Measurements from ENCODE around the gene OR8I2.

DNA sequence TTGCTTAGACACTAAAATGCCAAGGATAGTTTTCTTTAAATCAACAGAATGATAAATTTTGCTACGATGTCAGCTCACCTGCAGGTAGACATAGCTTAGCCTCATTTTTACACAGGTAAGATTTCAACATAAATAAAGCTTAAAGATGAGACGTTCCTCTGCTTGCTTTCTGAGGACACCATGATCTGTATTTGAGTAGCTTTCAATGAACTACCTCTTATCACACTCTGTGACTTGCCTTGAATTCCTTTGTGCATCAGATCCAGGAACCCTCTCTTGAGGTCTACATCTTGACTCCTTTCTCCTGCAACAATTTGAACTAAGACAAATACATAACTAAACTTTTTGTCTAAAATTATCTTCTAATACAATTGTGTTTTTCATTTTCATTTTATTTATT lies 26.1 kb upstream of the OR8I2 start:
- TF ChIP-seq POLR2A (IDR thresholded peaks at IDR 0.05) = no peak
- TF ChIP-seq, protein P1, sequence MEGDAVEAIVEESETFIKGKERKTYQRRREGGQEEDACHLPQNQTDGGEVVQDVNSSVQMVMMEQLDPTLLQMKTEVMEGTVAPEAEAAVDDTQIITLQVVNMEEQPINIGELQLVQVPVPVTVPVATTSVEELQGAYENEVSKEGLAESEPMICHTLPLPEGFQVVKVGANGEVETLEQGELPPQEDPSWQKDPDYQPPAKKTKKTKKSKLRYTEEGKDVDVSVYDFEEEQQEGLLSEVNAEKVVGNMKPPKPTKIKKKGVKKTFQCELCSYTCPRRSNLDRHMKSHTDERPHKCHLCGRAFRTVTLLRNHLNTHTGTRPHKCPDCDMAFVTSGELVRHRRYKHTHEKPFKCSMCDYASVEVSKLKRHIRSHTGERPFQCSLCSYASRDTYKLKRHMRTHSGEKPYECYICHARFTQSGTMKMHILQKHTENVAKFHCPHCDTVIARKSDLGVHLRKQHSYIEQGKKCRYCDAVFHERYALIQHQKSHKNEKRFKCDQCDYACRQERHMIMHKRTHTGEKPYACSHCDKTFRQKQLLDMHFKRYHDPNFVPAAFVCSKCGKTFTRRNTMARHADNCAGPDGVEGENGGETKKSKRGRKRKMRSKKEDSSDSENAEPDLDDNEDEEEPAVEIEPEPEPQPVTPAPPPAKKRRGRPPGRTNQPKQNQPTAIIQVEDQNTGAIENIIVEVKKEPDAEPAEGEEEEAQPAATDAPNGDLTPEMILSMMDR (IDR thresholded peaks at IDR 0.05) = no peak

Data from tibial nerve (tissue), 3 donors.